RWPE2 (cell line): ENCODE results near the gene C5orf63.

Source experiments
- ATAC-seq: fragments of 200-7000 bp; cut with Tn5 transposase; 3 replicates; pipeline ENCODE4 v1.9.1; 2021; ENCODE audit warnings: low read depth
- DNase-seq: peaks from one replicate; pipeline ENCODE4 v3.0.0-alpha.2; 2020; ENCODE audit warnings: low spot score
- H3K27ac ChIP-seq: fragments of 450-650 bp; 2 replicates; pipeline ENCODE4 v1.5.1; 2017; ENCODE audit warnings: mild to moderate bottlenecking; ENCODE audit not compliant: poor library complexity, severe bottlenecking
- H3K27me3 ChIP-seq: fragments of 250-450 bp; sonication (Bioruptor Pico); 2 replicates; pipeline ENCODE4 v1.5.1; 2021; ENCODE audit warnings: mild to moderate bottlenecking, moderate library complexity; ENCODE audit not compliant: insufficient read depth, poor library complexity, severe bottlenecking
- H3K36me3 ChIP-seq: fragments of 250-450 bp; sonication (Bioruptor Pico); 2 replicates; pipeline ENCODE4 v1.5.1; 2020; ENCODE audit warnings: low read depth, mild to moderate bottlenecking, moderate library complexity
- H3K4me1 ChIP-seq: fragments of 250-450 bp; sonication (Bioruptor Pico); 2 replicates; pipeline ENCODE4 v1.5.1; 2021; ENCODE audit warnings: mild to moderate bottlenecking, moderate library complexity; ENCODE audit not compliant: insufficient read depth, poor library complexity, severe bottlenecking
- H3K4me3 ChIP-seq: fragments of 250-450 bp; sonication (Bioruptor Pico); 2 replicates; pipeline ENCODE4 v1.5.1; 2021; ENCODE audit warnings: mild to moderate bottlenecking, moderate library complexity; ENCODE audit not compliant: severe bottlenecking
- H3K9me3 ChIP-seq: fragments of 250-450 bp; sonication (Bioruptor Pico); 2 replicates; pipeline ENCODE4 v1.5.1; 2021; ENCODE audit warnings: mild to moderate bottlenecking, moderate library complexity; ENCODE audit not compliant: severe bottlenecking
- TF ChIP-seq, protein P1 (sequence below): fragments of 450-650 bp; IDR thresholded peaks from one replicate; pipeline ENCODE4 v1.5.1; 2017; ENCODE audit warnings: mild to moderate bottlenecking, moderate library complexity; ENCODE audit not compliant: poor library complexity, severe bottlenecking

The C5orf63 gene

GRCh38 chr5:127076315-127077129, 3.2 kb upstream of the C5orf63 start:
- Histone ChIP-seq H3K4me3 (no peak overlapping the region), H3K4me1 (peaks cover 40% of the 10 kb centered on the region), H3K27ac (peak overlapping the region; percentile 54), H3K36me3 (0 out of 2 replicates have a peak, but pooled peaks cover under 1% of the 10 kb centered on the region), H3K27me3 (no peaks in the 10 kb centered on the region), H3K9me3 (no peaks in the 10 kb centered on the region)
- TF ChIP-seq, protein P1, sequence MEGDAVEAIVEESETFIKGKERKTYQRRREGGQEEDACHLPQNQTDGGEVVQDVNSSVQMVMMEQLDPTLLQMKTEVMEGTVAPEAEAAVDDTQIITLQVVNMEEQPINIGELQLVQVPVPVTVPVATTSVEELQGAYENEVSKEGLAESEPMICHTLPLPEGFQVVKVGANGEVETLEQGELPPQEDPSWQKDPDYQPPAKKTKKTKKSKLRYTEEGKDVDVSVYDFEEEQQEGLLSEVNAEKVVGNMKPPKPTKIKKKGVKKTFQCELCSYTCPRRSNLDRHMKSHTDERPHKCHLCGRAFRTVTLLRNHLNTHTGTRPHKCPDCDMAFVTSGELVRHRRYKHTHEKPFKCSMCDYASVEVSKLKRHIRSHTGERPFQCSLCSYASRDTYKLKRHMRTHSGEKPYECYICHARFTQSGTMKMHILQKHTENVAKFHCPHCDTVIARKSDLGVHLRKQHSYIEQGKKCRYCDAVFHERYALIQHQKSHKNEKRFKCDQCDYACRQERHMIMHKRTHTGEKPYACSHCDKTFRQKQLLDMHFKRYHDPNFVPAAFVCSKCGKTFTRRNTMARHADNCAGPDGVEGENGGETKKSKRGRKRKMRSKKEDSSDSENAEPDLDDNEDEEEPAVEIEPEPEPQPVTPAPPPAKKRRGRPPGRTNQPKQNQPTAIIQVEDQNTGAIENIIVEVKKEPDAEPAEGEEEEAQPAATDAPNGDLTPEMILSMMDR = no peak
- peak; percentile 50 for ATAC-seq
- no peak for DNase-seq

DNA sequence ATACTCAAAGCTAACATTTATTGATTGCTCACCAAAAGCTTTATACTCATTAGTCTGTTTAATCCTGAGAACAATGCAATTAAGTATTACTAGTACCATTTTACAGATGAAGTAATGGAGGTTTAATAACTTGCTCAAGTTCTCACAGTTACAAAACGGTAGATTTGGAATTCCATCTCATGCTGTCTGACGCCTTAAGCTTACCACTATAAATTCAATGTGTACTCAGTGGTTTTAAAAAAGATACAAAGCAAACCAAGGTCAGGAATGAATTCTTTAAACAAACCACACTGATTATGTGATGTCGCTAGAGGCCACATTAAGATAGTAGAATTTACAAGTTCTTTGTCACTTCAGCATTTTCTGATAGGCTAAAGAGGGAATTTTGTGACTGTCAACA, 1.2 kb upstream of the C5orf63 start:
- H3K27ac ChIP-seq = no peak overlapping the region
- TF ChIP-seq, protein P1 = no peak
- DNase-seq (no peak), ATAC-seq (no peak)
- H3K4me3 ChIP-seq = no peak overlapping the region
- H3K36me3 ChIP-seq = peaks cover 21% of the 10 kb centered on the region
- H3K4me1 ChIP-seq = peaks cover 26% of the 10 kb centered on the region
- no peaks in the 10 kb centered on the region for H3K9me3 ChIP-seq
- no peaks in the 10 kb centered on the region for H3K27me3 ChIP-seq

- no peaks in the 10 kb centered on the region for H3K27me3 ChIP-seq
- DNase-seq = no peak
- TF ChIP-seq, protein P1 = no peak
- ATAC-seq = no peak
- no peak overlapping the region for H3K27ac ChIP-seq
- no peaks in the 10 kb centered on the region for H3K9me3 ChIP-seq
- no peaks in the 10 kb centered on the region for H3K4me1 ChIP-seq
- H3K36me3 ChIP-seq = peaks cover 46% of the 10 kb centered on the region
- no peak overlapping the region for H3K4me3 ChIP-seq
These were observed 3.1 kb downstream of the C5orf63 start for GRCh38 chr5:127070243-127070642.

- H3K4me1 ChIP-seq = no peaks in the 10 kb centered on the region
- DNase-seq (no peak), ATAC-seq (0 out of 3 replicates have a peak, but pooled peaks have one; percentile 9)
- H3K9me3 ChIP-seq = no peaks in the 10 kb centered on the region
- no peak overlapping the region for H3K4me3 ChIP-seq
- TF ChIP-seq, protein P1 = no peak
- H3K36me3 ChIP-seq = peaks cover 54% of the 10 kb centered on the region
- no peak overlapping the region for H3K27ac ChIP-seq
- no peaks in the 10 kb centered on the region for H3K27me3 ChIP-seq
These were observed 4.6 kb downstream of the C5orf63 start for GRCh38 chr5:127068493-127069214.
